Loucy (cell line): Measurements from ENCODE around the gene RAB3GAP1.
"Not testable (repeated sequence)": the region's sequence is repeated elsewhere in the genome, so short reads cannot be mapped to it uniquely, and the experiment has no call there.

Experiments used
- EZH2phosphoT487 ChIP-seq: fragments of 200-600 bp; IDR thresholded peaks from 2 replicates; pipeline ENCODE4 v1.6.1; 2018; ENCODE audit warnings: antibody characterized with exemption, mild to moderate bottlenecking, moderate library complexity, borderline replicate concordance
- TF ChIP-seq, protein P1 (sequence below): fragments of 200-600 bp; sonication (generic); conservative IDR thresholded peaks from 2 replicates; pipeline ENCODE4 v1.5.1; 2014; ENCODE audit warnings: mild to moderate bottlenecking, antibody characterized with exemption, low read length

DNA sequence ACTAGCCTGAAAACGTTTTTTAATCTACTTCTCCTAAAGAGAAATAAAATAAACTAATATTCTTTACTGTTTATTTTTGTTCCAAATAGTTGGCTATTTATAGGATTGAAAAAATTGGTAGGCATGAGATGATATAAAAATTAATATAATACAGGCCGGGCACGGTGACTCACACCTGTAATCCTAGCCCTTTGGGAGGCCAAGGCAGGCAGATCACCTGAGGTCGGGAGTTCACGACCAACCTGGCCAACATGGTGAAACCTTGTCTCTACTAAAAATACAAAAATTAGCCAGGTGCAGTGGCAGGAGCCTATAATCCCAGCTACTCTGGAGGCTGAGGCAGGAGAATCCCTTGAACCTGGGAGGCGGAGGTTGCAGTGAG, 69.6 kb downstream of the RAB3GAP1 start:
- TF ChIP-seq, protein P1, sequence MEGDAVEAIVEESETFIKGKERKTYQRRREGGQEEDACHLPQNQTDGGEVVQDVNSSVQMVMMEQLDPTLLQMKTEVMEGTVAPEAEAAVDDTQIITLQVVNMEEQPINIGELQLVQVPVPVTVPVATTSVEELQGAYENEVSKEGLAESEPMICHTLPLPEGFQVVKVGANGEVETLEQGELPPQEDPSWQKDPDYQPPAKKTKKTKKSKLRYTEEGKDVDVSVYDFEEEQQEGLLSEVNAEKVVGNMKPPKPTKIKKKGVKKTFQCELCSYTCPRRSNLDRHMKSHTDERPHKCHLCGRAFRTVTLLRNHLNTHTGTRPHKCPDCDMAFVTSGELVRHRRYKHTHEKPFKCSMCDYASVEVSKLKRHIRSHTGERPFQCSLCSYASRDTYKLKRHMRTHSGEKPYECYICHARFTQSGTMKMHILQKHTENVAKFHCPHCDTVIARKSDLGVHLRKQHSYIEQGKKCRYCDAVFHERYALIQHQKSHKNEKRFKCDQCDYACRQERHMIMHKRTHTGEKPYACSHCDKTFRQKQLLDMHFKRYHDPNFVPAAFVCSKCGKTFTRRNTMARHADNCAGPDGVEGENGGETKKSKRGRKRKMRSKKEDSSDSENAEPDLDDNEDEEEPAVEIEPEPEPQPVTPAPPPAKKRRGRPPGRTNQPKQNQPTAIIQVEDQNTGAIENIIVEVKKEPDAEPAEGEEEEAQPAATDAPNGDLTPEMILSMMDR: not testable (repeated sequence)
- TF ChIP-seq EZH2phosphoT487: not testable (repeated sequence)
